Loucy (cell line): ENCODE results near the gene OR4M2.
"Not testable (repeated sequence)": the region's sequence is repeated elsewhere in the genome, so short reads cannot be mapped to it uniquely, and the experiment has no call there.

Source experiments
- EZH2phosphoT487 ChIP-seq: fragments of 200-600 bp; IDR thresholded peaks from 2 replicates; pipeline ENCODE4 v1.6.1; 2018; ENCODE audit warnings: antibody characterized with exemption, mild to moderate bottlenecking, moderate library complexity, borderline replicate concordance
- TF ChIP-seq, protein P1 (sequence below): fragments of 200-600 bp; sonication (generic); conservative IDR thresholded peaks from 2 replicates; pipeline ENCODE4 v1.5.1; 2014; ENCODE audit warnings: mild to moderate bottlenecking, antibody characterized with exemption, low read length

DNA sequence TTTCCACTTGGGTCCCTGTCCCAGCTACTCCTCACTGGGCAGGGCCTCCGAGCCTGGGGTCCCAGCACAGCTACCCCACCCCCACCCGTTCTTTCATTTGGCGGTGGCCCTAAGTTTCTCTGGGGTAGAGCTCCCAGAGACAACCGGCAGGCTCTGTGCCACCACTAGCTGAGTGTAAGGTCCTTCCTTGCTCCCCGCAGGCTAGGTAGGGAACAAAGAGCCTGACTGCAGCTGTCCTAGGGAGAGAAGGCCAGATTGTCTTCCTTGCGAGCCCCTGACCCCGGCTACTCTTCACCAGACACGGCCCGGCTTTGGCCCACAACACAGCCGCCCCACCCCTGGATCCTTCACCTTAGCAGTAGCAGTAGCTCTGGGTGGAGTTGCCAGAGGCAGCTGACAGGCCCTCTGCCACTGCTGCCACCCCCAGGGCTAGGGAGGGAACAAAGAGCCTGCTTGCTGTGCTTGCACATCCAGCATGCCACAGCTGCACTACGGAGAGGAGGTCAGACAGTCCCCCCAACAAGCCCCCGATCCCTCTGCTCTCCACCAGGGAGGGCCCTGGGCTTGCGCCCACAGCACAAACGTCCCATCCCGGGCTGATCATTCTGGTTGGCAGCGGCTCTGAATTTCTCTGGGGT is 18.4 kb downstream of the OR4M2 start:
- TF ChIP-seq, protein P1, sequence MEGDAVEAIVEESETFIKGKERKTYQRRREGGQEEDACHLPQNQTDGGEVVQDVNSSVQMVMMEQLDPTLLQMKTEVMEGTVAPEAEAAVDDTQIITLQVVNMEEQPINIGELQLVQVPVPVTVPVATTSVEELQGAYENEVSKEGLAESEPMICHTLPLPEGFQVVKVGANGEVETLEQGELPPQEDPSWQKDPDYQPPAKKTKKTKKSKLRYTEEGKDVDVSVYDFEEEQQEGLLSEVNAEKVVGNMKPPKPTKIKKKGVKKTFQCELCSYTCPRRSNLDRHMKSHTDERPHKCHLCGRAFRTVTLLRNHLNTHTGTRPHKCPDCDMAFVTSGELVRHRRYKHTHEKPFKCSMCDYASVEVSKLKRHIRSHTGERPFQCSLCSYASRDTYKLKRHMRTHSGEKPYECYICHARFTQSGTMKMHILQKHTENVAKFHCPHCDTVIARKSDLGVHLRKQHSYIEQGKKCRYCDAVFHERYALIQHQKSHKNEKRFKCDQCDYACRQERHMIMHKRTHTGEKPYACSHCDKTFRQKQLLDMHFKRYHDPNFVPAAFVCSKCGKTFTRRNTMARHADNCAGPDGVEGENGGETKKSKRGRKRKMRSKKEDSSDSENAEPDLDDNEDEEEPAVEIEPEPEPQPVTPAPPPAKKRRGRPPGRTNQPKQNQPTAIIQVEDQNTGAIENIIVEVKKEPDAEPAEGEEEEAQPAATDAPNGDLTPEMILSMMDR = not testable (repeated sequence)
- TF ChIP-seq EZH2phosphoT487 = not testable (repeated sequence)
